Superior temporal gyrus (tissue), 1 donor: ENCODE data around the gene FOXP1.
A peak's percentile ranks its signal among the peaks of the same experiment; 100 is the strongest.

Experiments
- DNase-seq: peaks from one replicate; pipeline ENCODE4 v3.0.0-alpha.2; 2016; ENCODE audit errors: extremely low spot score

Gene FOXP1

GRCh38 chr3:71149959-71150954, 433.3 kb downstream of the FOXP1 start:
- DNase-seq, result no peak

GRCh38 chr3:71148455-71149060, 435.0 kb downstream of the FOXP1 start:
- no peak for DNase-seq

GRCh38 chr3:71146673-71147072, 436.9 kb downstream of the FOXP1 start:
- DNase-seq, result no peak

GRCh38 chr3:71145954-71146353, 437.6 kb downstream of the FOXP1 start:
- DNase-seq, result no peak

GRCh38 chr3:71144525-71145253, 438.8 kb downstream of the FOXP1 start:
- DNase-seq, result no peak

- DNase-seq, result no peak
These were observed 440.0 kb downstream of the FOXP1 start for GRCh38 chr3:71143493-71143892.

GRCh38 chr3:71142441-71143161, 440.9 kb downstream of the FOXP1 start:
- DNase-seq, result no peak

GRCh38 chr3:71140477-71140876, 443.1 kb downstream of the FOXP1 start:
- no peak for DNase-seq

GRCh38 chr3:71139496-71139895, 444.0 kb downstream of the FOXP1 start:
- no peak for DNase-seq

- DNase-seq, result no peak
These were observed 445.1 kb downstream of the FOXP1 start for GRCh38 chr3:71138410-71138809.

GRCh38 chr3:71136276-71136675, 447.3 kb downstream of the FOXP1 start:
- no peak for DNase-seq

- no peak for DNase-seq
These were observed 448.0 kb downstream of the FOXP1 start for GRCh38 chr3:71135373-71136088.

- no peak for DNase-seq
These were observed 449.0 kb downstream of the FOXP1 start for GRCh38 chr3:71134521-71134920.

GRCh38 chr3:71133865-71134264, 449.7 kb downstream of the FOXP1 start:
- DNase-seq, result no peak

- no peak for DNase-seq
These were observed 450.4 kb downstream of the FOXP1 start for GRCh38 chr3:71132995-71133730.

GRCh38 chr3:71131375-71132314, 451.9 kb downstream of the FOXP1 start:
- peak; percentile 69 for DNase-seq

- DNase-seq, result peak; percentile 74
These were observed 452.8 kb downstream of the FOXP1 start for GRCh38 chr3:71130471-71131374.
